Left kidney (tissue), 2 donors: Measurements from ENCODE around the gene GVQW3. TPM values are rescaled to one million over a fixed set of nuclear protein-coding genes. Genes with fewer than 3 reads are reported as not detected.
A peak's percentile ranks its signal among the peaks of the same experiment; 100 is the strongest.
"Not testable (repeated sequence)": the region's sequence is repeated elsewhere in the genome, so short reads cannot be mapped to it uniquely, and the experiment has no call there.

Experiments
- DNase-seq: peaks from one replicate; pipeline ENCODE4 v3.0.0-alpha.2; 2013
- polyA plus RNA-seq: library from polyadenylated mRNA; unstranded; fragments of 120-200 nt; gene quantifications from one replicate; pipeline ENCODE4 v1.2.1, GENCODE V29; 2013; ENCODE audit not compliant: insufficient read length

Gene GVQW3
- polyA plus RNA-seq, 1 donor: 20.2 TPM

DNA sequence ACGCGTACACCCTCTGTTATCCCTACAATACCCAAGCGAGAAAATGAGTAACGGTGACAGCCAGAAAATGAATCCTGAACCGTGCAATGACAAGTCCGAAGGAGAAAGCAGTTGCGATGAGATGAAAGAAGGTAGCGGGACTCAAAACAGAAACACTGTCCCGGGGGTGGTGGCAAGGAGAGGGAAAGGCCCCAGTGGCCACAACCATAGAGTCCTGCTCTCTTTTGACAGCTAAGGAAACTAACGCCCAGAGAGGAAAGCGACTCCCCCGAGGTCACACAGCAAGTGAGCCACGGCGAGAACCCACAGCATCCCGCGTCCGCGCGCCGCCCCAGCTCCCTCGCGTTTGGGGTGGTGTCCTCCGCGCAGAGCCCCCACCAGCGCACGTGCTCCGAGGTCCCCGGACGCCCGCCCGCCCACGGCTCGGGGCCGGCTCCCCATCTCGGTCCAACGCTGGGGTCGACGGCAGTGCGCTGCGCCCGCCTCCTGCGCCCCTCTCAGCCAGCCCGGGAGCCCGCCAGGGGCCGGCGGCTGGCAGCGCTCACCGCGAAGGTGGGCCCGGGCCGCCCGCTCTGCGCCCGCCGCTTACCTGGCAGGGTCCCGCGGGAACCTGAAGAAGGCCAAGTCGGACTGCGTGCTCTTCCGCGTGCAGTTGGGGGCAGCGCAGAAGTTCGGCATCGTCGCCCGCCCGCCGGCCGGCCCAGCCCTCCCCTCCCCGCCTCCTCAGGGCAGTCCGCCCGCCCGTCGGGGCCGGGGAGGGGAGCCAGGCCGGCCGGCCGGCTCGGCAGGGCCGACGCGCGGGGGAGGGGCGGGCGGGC, 755 bp upstream of the GVQW3 start:
- peak; percentile 5 for DNase-seq

DNA sequence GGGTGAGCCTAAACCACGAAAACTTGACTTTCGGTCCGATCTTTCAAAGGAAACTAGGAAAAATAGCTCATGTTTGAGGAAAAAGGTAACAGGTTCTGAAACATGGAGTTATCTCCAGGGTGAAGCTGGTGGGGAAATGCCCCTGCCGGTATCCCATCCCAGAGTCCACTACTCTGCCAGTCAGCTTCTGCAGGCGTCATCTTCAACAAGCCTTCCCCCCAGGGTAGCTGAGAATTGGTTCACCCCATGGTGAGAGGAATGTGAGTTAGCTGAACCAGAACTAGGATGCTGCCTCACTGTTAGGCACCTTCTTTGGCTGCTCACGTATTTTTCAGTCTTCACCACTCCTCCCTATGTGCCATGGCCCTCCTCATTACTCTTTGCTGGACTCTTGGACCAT, 1.1 kb downstream of the GVQW3 start:
- no peak for DNase-seq

DNA sequence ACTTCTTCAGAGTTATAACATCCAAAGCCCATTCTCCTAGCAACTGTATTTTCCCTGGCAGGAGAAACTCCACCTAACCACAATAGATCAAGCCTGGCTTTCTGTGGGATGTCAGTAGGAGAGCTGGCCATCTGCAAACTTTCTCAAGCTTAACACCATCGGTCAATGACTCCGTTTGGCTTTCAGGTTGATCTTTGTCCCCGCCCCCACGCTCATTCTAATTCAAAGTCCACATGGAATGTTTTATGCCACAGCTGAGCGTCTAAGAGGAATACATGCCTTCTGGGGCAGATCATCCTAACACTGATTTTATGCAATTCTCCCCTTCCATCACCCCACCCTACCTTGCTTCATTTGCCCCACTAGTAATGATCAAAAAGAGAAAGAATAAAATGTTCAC, 4.8 kb downstream of the GVQW3 start:
- DNase-seq: no peak

DNA sequence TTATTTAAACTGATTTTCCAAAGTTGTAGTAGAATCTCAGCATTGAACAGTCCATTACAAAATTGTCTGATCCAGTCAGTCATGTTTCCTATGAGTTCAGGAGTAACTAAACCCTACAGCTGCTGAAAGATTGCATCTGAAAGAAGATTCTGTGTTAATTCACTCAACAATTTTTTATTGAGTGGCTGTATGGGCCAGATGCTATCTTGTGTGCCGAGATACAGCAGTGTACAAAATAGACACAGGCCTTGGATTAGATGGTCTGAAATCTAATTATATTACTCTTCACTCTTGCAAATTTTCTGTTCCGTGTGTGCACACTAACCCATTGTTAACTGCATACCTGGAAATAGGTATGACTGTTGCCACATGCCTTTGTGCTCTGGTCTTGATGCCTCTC, 7.3 kb downstream of the GVQW3 start:
- no peak for DNase-seq

DNA sequence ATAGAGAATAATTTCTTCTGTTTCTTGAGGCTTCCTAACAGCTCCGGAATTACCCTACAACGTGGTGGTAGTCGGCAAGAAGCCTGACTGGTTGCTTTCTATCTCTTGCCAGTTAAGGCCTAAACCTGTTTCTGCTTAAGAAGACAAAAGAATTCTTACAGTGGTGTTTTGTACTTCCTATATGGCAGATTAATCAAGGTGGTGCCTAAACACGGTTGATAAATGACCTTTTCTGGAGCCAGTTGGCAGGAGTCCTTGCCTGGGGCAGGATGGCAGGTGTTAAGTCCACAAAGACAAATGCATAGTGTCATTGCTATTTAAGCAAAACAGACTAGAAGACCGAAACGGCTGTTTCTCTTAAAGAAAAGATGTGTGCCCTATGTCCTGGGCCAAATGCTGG, 9.9 kb downstream of the GVQW3 start:
- DNase-seq: no peak

DNA sequence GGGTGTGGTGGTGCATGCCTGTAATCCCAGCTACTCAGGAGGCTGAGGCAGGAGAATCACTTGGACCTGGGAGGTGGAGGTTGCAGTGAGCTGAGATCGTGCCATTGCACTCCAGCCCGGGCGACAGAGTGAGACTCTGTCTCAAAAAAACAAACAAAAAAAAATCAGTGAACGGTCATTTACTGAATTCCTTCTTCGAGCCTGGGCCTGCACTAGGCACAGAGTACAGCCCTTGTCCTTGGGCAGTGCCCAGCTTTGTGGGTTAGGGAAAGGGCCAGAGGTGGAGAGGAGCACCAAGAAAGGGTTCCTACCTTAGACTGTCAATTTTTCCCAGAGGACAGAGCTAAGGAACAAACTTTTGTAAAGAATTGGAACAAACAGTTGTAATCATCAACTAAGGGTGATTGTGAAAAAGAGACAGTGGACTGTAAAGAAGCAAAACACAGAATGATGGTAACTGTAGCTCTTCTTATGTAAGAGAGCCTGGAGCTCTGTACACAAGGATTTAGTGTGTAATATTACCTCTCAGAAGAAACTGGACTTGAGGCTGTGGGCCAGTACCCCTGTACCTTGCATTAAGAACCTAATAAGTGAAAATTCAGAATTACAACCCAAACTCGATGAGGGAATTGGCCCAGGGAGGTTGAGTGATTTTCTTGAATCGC, 10.8 kb downstream of the GVQW3 start:
- no peak for DNase-seq

DNA sequence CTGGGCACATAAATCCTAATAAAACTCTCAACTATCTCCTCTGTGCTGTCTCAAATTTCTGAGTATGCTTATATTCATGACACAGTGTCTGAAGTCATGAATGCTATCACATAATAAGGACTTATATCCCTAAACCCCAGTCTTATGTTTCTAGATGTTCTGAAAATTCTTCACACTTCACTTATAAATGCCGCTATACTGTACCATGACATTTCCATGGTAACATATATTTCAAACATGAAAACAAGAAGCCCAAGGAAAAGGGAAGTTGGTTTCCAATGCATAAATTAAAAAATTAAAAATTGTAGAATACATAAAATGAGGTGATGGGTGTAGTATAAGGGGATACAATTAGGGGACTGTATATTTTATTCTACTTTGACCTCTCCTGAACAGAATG, 11.7 kb downstream of the GVQW3 start:
- no peak for DNase-seq

DNA sequence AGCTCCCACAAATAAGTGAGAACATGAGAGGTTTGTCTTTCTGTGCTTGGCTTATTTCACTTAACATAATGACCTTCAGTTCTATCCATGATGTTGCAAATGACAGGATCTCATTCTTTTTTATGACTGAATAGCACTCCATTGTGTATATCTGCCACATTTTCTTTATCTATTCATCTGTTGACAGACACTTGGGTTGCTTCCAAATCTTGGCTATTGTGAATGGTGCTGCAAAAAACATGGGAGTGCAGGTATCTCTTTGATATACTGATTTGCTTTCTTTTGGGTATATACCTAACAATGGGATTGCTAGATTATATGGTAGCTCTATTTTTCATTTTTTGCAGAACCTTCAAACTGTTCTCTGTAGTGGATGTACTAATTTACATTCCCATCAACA, 13.3 kb downstream of the GVQW3 start:
- no peak for DNase-seq

DNA sequence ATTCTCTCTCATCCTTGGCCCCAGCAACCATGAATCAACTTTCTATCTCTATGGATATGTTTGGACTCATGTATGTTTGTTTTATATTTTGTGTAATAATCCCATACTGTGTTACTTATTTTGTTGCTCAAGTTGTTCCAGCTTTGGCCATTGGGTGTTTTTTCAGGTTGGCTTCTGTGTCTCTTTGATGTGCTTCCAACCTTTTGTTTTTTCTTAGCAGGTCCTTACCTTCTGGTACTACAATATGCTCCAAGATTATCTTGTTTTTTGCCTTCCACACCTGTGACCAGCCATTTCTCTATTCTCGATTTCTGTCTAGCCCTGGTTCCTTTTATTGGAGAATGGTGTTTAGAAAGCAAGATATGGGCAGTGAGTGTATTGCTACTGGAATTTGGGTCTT, 14.2 kb downstream of the GVQW3 start:
- DNase-seq: no peak

DNA sequence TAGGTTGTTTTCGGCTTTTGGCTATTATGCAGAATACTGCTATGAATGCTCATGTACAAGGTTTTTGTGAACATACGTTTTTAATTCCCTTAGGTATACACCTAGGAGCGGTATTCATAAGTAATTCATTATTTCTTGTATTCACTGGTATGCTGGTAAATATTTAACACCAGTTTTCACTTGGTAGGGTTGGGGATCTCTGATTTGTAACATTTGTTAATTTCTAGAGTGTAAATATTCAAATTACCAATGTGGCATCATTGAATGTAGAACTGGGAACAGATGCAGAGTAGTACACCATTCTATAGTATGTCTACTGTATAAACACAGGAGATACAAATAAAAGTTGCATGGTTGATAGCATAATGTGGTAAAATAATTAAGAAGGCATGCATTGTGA, 16.3 kb downstream of the GVQW3 start:
- no peak for DNase-seq

DNA sequence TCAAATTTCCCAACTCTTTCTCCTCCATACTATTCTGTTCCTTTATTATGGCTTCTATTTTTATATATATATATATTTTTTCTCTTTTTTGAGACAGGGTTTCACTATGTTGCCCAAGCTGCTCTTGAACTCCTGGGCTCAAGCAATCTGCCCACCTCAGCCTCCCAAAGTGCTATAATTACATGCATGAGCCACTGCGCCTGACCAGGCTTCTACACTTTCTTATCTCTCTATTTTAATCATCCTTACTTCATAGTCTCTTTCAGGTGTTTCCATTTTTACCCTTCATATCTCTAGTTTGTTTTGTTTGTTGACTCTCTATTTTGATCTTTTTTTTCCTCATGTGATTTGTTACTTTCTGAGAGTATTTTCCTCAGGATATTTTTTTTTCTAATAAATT, 19.8 kb downstream of the GVQW3 start:
- no peak for DNase-seq

DNA sequence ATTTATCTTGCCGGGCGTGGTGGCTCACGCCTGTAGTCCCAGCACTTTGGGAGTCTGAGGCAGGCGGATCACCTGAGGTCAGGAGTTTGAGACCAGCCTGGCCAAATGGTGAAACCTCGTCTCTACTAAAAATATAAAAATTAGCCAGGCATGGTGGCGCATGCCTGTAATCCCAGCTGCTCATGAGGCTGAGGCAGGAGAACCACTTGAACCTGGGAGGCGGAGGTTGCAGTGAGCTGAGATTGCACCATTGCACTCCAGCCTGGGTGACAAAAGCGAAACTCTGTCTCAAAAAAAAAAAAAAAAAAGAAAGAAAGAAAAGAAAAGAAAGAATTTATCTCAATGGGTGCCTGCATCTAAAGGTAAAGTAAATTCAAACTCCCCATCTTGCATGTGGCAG, 20.4 kb downstream of the GVQW3 start:
- DNase-seq: not testable (repeated sequence)

DNA sequence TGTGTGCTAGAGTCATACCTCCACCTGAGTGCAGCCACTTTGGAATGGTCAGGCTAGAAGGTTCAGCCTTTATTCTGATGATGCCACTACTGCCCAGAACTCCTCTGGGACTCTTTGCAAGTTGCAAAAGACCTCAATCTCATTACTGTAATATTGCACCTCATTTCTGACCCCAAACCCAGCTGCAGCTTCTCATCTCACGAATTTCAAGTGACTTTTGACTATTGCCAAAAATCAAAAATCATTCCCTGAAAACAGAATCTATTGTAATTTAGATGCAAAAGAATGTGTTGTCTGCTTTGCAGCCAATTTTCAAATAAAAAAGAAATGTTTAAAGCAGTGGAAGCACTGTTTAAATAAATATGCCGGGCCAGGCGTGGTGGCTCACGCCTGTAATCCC, 25.2 kb downstream of the GVQW3 start:
- no peak for DNase-seq

DNA sequence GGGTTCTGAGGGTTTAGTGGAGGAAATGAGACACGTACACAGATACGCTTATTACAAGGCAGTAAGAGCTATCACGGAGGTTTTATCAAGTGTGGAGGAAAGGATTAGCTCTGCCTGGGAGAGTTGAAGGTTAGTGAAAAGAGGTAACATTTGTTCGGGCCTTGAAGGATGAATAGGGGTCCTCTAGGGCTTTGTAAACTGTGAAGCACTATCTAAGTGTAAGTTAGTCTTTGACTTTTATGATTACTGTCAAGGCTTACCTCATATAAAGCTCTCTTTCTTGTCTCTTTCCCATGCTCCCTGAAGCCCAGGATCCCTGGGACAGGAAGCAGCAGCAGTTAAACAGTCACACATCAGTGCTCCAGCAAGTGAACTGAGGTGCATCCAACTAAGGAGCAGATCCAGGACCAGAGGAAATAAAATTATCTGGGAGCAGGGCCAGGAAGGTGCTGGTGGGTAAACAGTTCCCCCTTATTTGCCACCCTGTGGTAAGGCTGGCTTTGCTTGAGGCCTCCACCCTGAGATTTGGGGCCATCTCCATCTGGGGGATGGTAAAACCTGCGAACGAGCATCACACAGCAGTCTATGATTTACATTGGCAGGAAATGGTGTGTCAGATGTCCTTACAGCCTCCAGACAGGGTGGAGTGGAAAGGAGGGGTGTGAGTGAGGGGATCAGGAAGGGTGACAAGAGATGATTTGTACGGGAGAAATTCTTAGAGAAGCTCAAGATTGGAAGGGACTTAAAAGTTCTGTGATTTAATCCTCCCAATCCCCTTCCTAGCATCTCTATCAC, 27.2 kb downstream of the GVQW3 start:
- no peak for DNase-seq

DNA sequence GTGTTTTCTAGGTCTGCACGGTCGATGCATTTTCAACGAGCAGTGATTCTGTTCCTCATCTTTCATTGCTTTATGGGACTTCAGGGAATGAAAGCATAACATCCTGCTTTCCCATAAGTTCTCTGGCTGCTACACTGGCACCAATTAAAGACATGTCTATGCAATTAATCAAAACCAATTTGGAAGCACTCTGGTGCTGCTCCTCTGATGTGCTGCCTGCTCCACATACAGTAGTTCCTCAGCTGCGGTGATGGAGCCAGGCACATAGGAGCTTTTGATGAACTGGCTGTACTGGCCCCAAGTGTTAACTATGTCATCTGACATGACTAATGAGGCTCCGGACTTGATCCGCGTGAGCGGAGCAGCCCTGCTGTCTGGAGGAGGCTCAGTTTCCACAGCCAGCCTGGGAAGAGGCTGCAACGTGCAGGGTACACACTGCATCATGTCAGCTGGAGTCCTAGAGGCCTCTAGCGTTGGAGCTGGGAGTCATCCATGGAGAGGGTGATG, 29.8 kb downstream of the GVQW3 start:
- peak; percentile 75 for DNase-seq

DNA sequence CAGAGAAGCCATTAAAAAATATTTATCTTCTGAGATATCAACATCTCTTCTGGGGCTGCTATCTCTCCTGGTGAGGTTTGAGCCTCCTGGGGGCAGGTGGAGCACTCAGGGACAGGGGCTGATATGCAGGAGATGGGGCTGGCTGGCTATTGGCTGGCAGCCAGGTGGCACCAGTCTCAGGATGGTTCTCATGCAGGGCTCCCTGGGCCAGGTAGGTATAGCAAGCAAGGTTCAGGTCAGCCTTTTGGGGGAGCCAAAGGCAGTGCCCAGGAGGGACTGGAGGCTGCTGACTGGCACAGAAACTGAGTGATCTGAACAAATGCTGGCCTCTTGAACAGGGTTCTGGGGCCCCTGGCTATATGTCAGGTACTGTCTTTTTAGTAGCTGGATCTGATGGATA, 34.0 kb downstream of the GVQW3 start:
- no peak for DNase-seq

DNA sequence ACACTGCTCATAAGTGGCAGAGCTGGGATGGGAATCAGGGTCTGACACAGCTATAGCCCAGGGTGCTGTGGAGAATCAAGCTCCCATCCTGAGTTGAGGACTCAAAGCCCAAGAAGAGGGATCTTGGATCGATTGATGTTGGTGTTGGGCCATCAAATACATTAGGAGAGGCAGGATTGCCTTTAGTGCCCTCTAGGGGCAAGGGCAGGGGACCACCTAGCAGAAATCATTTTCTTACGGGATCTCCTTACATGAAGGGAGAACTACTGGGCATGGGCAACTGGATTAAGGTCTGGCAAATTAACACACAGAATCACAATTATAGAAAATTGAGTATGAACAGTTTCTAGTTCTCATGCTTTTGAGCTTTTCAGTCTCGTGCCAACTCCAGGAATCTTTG, 38.8 kb downstream of the GVQW3 start:
- no peak for DNase-seq

DNA sequence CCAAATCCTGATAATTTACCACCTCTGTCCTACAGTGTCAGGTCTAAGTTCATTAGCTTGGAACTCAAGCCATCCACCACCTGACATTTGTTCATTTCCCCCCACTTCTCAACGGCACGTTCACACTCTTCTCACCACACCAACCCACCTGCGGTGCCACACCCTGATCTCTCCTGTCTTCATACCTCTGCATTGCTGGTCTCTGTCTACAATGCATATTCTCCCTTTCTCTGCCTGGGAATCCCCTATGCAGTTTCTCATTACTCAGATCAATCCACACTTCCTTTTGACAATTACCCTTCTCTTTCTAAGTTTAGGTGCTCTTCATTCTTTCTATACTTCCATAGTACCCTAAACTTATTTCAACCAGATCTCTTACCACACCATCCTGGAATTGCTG, 43.3 kb downstream of the GVQW3 start:
- no peak for DNase-seq

DNA sequence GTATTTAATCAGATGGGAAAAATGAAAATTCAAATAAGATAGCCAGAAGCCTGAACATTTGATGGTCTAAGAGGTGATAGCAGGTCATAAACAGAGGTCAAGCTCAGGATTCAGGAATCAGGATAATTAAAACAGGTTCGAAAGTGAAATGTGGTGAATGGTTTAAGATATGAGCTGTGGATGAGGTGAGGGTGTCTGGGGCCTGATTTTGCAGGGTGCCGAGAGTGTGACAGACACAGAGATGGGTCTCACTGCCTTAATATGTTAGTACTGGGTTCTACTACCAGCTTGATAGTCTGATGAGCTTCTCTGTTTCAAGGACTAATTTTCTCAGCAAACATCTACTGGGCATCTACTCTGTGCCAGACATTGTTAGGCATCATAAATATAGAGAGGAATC, 43.8 kb downstream of the GVQW3 start:
- DNase-seq: no peak

DNA sequence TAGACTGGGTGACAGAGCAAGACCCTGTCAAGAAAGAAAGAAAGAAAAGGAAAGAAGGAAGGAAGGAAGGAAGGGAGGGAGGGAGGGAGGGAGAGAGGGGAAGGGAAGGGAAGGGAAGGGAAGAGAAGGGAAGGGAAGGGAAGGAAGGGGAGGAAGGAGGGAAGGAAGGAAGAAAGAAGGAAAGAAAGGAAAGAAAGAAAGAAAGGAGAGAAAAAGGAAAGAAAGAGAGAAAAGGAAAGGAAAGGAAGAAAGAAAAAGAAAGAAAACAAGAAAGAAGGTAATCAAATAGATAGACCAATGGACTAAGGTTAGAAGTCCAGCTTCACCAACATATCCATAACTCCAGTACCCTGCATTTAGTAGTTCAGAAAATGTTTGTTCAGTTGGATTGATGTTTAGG, 45.5 kb downstream of the GVQW3 start:
- DNase-seq: no peak

DNA sequence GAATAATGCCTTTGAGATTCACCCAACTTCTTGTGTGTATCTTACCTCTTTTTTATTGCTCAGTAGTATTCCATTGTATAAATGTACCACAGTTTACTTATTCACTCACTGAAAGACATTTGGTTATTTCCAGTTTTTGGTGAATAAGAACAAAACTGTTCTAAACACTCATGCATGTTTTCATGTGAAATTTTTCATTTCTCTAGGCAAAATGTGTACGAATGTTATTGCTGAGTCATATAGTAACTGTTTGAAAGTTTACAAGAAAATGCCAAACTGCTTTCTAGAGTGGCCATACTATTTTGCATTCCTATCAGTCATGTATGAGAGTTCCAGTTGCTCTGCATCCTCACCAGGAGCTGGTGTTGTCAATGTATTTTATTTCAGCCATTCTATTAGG, 54.9 kb downstream of the GVQW3 start:
- no peak for DNase-seq

DNA sequence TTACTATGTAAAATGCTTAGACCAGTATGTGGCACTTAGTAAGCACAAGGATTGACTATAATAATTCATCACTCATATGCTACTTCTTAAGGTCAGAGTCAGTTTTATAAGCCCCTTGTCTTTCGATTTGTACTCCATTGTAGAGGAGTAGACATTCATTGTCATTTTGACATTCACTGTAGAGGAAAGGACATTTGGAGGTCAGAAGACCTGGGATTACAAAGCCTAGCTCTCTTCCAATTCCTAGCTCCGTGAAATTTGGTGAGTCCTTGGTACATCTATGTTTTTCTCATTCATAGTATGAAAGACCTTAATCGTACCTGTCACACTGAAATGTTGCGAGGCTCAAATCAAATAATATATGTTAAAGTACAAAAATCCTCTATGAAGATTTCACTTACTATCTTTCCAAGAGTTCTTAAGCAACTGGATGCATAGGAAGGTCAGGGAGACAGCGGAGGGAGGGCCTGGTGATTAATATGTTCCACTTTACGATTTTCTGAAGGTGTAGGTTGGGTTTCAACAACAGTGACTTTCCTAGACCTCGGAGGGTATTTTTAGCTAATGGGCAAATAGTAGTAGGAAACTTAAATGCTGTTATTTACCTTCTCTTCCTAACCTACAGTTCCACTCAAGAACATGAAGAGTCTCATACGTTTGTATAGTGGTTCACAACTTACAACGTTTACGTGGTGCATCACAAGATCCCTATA, 62.3 kb downstream of the GVQW3 start:
- DNase-seq: no peak

DNA sequence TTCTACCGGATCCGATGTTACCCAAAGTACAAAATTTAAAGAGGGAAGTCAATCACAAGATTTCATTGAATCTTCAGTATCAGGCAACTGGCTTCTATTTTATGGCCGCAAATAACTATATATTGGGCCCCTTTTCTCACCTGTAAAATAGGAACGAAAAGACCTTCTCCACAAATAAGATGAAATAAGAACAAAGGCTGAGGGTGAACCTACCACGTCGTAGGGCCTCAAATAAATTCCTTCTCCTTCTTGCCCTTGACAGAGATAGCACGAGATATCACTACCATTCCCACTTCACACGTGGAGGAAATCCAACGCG, 62.9 kb downstream of the GVQW3 start:
- no peak for DNase-seq
